Activated effector memory CD4-positive, alpha-beta T cell treated with Interleukin-2 at 50 U/mL for 16 hours (primary cell): ENCODE results near the gene ANO9.
"Not testable (repeated sequence)": the region's sequence is repeated elsewhere in the genome, so short reads cannot be mapped to it uniquely, and the experiment has no call there.

ENCODE experiments used
- DNase-seq: peaks from one replicate; pipeline ENCODE4 v3.0.0-alpha.2; 2020

The ANO9 gene

GRCh38 chr11:469684-470560 is 28.1 kb upstream of the ANO9 start:
- no peak for DNase-seq

- not testable (repeated sequence) for DNase-seq
These were observed 27.3 kb upstream of the ANO9 start for GRCh38 chr11:469026-469683.

GRCh38 chr11:468493-468892 is 26.7 kb upstream of the ANO9 start:
- DNase-seq: no peak

GRCh38 chr11:468036-468435 is 26.2 kb upstream of the ANO9 start:
- no peak for DNase-seq

- DNase-seq: no peak
These were observed 24.2 kb upstream of the ANO9 start for GRCh38 chr11:465896-466530.

GRCh38 chr11:464316-464715 is 22.5 kb upstream of the ANO9 start:
- DNase-seq: no peak

- no peak for DNase-seq
These were observed 20.5 kb upstream of the ANO9 start for GRCh38 chr11:462107-462890.

GRCh38 chr11:461626-462025 is 19.8 kb upstream of the ANO9 start:
- DNase-seq: no peak

- no peak for DNase-seq
These were observed 18.8 kb upstream of the ANO9 start for GRCh38 chr11:460331-461199.

GRCh38 chr11:459511-460220 is 17.9 kb upstream of the ANO9 start:
- DNase-seq: no peak

- no peak for DNase-seq
These were observed 15.4 kb upstream of the ANO9 start for GRCh38 chr11:457111-457760.

GRCh38 chr11:456533-456932 is 14.7 kb upstream of the ANO9 start:
- peak; percentile 22 for DNase-seq

- no peak for DNase-seq
These were observed 13.8 kb upstream of the ANO9 start for GRCh38 chr11:455566-456147.

- DNase-seq: no peak
These were observed 13.2 kb upstream of the ANO9 start for GRCh38 chr11:454801-455565.

GRCh38 chr11:454043-454442 is 12.2 kb upstream of the ANO9 start:
- DNase-seq: no peak

- DNase-seq: no peak
These were observed 11.8 kb upstream of the ANO9 start for GRCh38 chr11:453564-453963.

- no peak for DNase-seq
These were observed 11.2 kb upstream of the ANO9 start for GRCh38 chr11:452916-453527.

- no peak for DNase-seq
These were observed 10.5 kb upstream of the ANO9 start for GRCh38 chr11:452203-452744.

GRCh38 chr11:451738-452137 is 9.9 kb upstream of the ANO9 start:
- no peak for DNase-seq
